ENCODE results near the gene PDE10A.
A peak's percentile ranks its signal among the peaks of the same experiment; 100 is the strongest.

The PDE10A gene

DNA sequence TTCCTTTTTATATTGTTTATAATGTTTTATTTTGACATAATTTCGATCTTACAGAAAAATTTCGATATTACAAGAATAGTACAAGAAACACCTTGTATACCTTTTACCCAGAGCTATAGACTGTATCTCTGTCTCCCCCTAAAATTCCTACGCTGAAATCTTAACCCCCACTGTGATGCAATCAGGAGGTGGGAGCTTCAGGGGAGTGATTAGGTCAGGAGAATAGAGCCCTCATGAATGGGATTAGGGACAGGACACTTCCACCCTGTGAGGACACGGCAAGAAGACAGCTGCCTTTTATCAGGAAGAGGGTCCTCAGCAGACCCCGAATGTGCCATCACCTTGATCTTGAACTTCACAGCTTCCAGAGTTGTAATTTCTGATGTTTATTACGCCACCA is 204.9 kb downstream of the PDE10A start:
- DNase-seq: no peak

GRCh38 chr6:165456286-165456685 is 206.8 kb downstream of the PDE10A start:
- peak; percentile 38 for DNase-seq

DNA sequence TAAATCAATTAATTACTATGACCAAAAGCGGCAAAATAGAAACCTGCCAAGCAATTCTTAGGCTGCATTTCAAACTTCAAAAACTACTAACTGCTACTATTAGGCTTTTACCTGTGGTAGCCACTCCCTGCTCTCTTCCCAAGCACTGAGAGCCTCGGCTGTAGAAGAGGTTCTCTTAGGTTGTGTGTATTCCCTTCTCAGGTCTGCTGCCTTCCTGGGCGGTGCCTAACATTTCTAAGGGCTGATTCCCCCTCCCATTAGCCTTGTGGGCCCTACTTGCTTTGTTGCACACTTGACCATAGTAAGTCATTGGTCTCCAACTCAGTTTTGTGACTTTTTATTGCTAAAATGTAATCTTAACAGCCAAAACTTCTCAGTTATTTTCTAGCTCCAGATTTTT is 207.6 kb downstream of the PDE10A start:
- no peak for DNase-seq

- DNase-seq: no peak
These were observed 209.6 kb downstream of the PDE10A start for GRCh38 chr6:165453395-165453794.

DNA sequence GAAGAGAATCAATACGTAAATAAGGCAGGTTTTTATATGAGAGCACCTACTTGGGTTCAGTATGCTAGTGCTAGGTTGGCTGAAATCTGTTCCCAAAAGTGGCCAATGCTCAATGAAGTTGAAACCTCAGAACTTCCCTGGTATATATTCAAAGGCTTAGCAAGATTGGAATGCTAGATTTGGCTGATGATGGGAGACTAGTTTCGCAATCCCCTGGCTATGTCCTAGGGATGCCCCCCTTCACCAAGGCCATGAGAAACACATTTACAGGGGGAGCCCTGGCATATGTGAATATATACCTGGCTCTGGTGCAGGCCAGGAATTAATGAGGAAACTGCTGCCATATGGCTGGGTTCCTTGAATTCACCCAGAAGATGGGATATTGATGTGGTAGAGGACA is 211.2 kb downstream of the PDE10A start:
- DNase-seq: no peak

DNA sequence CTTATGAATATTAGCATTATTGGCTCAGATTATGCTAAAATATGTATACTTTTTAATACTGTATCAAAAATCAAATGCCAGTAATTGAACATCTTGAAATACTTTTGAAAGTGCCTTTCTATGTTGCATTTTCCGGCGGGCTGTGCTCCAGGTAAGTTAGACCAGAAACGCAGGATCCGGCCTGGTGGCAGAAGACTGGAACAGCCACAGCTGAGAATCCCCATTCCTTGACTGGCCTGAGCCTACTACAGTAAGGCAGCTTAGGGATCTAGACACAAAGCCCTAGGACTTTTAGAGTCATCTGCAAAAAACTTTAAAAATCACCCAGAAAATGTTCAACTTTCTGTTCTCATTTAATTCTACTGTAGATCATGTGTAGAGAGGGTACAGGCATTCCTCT is 214.8 kb downstream of the PDE10A start:
- DNase-seq: no peak

GRCh38 chr6:165447141-165447540 is 215.9 kb downstream of the PDE10A start:
- no peak for DNase-seq

DNA sequence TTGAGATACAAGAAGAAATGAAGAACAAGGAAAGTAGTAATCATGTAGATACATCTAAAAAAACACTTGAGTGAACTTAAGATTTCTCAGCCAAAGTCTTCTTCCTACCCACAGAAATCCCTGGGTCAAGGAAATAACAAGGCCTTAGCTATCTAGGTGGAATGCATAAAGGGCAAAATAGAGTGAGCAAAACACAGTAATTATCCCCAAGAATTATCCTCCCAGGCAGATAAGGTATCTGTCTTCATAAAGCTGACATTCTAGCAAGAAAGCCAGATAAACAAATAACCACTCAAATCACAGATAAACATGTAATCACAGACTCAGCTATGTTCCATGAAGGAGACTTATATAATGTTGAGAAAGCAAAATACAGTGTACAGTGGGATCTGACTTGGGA is 216.7 kb downstream of the PDE10A start:
- no peak for DNase-seq

- DNase-seq: no peak
These were observed 219.6 kb downstream of the PDE10A start for GRCh38 chr6:165443462-165443861.

DNA sequence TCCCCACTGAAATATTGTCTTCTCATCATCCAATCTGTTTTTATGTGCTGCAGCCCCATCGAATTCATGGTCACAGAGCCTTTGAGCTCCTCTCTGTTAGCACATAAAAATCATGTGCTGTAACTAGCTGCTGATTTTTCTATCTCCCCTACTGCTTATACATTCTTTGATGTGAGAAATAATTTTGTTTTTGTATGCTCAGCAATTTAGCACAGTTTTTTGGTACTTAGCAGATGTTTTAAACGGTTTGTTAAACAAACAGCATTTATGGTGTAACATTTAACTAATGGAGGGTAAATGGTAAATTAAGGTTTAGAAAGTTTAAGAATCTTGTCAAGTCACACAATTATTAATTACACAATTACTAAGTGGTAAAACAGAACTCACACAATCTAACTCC is 221.9 kb downstream of the PDE10A start:
- no peak for DNase-seq

- peak; percentile 71 for DNase-seq
These were observed 223.0 kb downstream of the PDE10A start for GRCh38 chr6:165439928-165440554.

DNA sequence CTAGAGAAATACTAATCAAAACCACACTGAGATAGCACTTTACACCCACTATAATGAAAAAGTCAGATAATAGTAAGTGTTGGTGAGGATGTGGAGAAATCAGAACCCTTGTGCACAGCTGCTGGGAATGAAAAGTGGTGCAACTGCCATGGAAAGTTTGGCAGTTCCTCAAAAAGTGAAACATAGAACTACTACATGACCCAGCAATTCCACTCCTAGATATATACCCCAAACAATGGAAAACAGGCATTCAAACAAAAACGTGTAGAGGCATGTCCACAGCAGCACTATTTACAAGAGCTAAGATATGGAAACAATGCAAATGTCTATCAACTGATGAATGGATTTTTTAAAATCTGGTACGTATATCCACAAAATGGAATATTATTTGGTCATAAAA is 236.1 kb downstream of the PDE10A start:
- no peak for DNase-seq

- DNase-seq: no peak
These were observed 240.8 kb downstream of the PDE10A start for GRCh38 chr6:165422192-165422591.

- no peak for DNase-seq
These were observed 245.7 kb downstream of the PDE10A start for GRCh38 chr6:165417278-165417865.

DNA sequence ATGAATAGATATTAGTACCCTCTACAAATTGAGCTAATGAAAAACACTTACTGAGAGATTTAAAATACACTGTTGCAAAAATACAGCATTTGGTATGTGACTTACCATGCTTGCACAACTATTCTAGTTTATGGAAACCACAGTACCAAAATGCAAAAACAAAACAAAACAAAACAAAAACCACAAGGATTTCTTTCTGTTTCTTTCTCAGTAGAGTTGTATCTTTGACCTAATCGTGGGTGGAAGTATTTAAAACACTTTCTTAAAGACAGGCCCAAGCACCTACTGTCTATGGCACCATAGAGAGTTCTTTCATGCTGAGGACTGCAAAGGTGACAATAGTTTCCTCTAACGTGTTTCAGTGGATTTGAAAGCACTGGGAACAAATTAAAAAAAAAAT is 258.3 kb downstream of the PDE10A start:
- DNase-seq: no peak

DNA sequence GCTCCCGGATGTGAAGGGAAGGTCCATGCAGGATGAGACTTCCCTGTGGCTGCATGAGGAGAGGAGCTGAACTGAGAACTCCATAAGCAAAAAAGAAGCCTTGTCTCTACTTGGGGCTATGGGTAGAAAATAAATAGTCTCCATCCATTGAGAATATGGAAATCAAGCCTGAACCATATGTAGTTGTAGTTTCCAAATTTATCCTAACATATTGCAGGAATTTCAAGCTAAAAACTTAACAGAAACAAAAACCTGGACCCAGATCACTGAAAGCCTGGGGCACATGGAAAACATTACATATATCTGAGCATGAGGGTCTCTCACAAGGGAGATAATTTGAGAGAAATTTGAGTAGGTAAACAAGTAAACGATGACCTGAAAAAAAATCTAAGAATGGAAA is 258.7 kb downstream of the PDE10A start:
- no peak for DNase-seq

- no peak for DNase-seq
These were observed 259.9 kb downstream of the PDE10A start for GRCh38 chr6:165403006-165403595.

GRCh38 chr6:165401092-165401491 is 261.9 kb downstream of the PDE10A start:
- no peak for DNase-seq

- DNase-seq: no peak
These were observed 272.6 kb downstream of the PDE10A start for GRCh38 chr6:165390475-165390874.

GRCh38 chr6:165389534-165389933 is 273.5 kb downstream of the PDE10A start:
- DNase-seq: no peak

DNA sequence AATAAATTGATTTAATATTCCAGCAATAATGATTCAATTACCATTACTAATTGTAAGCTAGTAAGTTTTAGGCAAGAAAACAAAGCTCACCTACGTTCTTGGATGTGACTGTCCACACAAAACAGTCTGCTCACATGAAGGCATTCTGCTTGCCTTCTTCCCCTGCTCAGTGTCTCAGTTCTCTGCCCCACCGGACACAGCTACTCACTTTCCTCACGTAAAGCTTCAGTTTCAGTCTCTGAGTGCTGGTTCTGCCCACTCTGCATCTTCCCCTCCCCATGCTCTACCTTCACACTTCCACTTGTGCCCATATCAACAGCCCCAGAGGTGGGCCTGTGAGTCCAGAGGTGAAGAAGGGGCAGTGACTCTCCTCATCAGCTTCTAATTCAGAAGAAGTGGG is 279.7 kb downstream of the PDE10A start:
- DNase-seq: no peak

- DNase-seq: no peak
These were observed 286.9 kb downstream of the PDE10A start for GRCh38 chr6:165376100-165376499.

- no peak for DNase-seq
These were observed 297.7 kb downstream of the PDE10A start for GRCh38 chr6:165365371-165365770.

DNA sequence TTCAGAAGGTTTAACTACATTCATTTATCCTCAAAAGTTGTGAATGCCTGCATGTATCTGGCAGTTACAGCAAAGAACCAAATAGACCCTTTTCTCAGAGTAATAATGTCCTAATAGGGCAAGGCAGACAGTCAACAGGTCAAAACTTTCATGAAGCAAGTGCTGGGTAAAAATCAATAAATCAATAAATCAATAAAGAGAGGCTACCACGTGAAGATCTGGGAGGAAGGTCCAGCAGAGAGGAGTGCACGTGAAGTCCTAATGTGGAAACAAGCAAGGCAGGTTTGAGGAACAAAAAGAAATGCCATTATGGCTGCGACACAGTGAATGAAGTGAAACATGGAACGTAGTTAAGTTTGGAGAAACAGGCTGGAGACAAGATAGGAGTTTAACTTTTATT is 317.3 kb downstream of the PDE10A start:
- no peak for DNase-seq

- no peak for DNase-seq
These were observed 322.5 kb downstream of the PDE10A start for GRCh38 chr6:165340532-165340931.

All from NCI-H1092 treated with DMSO at 0.1 percent for 48 hours (cell line).